Testis (tissue), 2 donors: Measurements from ENCODE around the gene MINK1.

Source experiments
- CTCF ChIP-seq, 3 experiments: fragments of 450-650 bp in 2 of 3; fragments of 200-600 bp in 1 of 3; sonication (generic) in 1 of 3; IDR thresholded peaks; one replicate each; pipeline ENCODE4 v1.5.1; 2016 to 2019; ENCODE audit warnings: antibody characterized with exemption in 3 of 3, mild to moderate bottlenecking in 2 of 3, moderate library complexity in 1 of 3
- POLR2A ChIP-seq: fragments of 450-650 bp; IDR thresholded peaks from one replicate; pipeline ENCODE4 v1.6.1; 2017; ENCODE audit warnings: antibody characterized with exemption, mild to moderate bottlenecking, moderate library complexity

GRCh38 chr17:4884489-4884888 lies 51.3 kb downstream of the MINK1 start:
- TF ChIP-seq POLR2A (no peak), CTCF (IDR thresholded peaks at IDR 0.05) (no peak)
